H1 (cell line): ENCODE measurements around the gene ROR1. TPM values are rescaled to one million over a fixed set of nuclear protein-coding genes. Genes with fewer than 3 reads are reported as not detected.

Experiments
- CHD2 ChIP-seq: IDR thresholded peaks from 2 replicates; pipeline ENCODE4 v1.6.1; 2012; ENCODE audit warnings: low read length, improper control_type of control experiment
- CHD7 ChIP-seq: fragments of 300-600 bp; sonication (generic); IDR thresholded peaks from 2 replicates; pipeline ENCODE4 v1.7.1; 2012; ENCODE audit warnings: low read length, moderate library complexity, mild to moderate bottlenecking, inconsistent platforms; ENCODE audit not compliant: insufficient replicate concordance
- CREB1 ChIP-seq: IDR thresholded peaks from 2 replicates; pipeline ENCODE4 v1.6.1; 2012; ENCODE audit warnings: inconsistent platforms
- KDM1A ChIP-seq: fragments of 200-600, 300-600 bp; sonication (generic); IDR thresholded peaks from 2 replicates; pipeline ENCODE4 v1.7.1; 2016; ENCODE audit warnings: mild to moderate bottlenecking, low read length, borderline replicate concordance
- MAFK ChIP-seq: IDR thresholded peaks from 2 replicates; pipeline ENCODE4 v1.6.1; 2012; ENCODE audit warnings: low read depth, mild to moderate bottlenecking, improper control_type of control experiment, low read length
- NRF1 ChIP-seq: IDR thresholded peaks from 2 replicates; pipeline ENCODE4 v1.6.1; 2011; ENCODE audit warnings: mild to moderate bottlenecking, low read depth, low read length, improper control_type of control experiment
- PHF8 ChIP-seq: fragments of 200-600 bp; sonication (generic); conservative IDR thresholded peaks from 2 replicates; pipeline ENCODE4 v1.7.1; 2012; ENCODE audit warnings: low read depth, mild to moderate bottlenecking, inconsistent platforms, low read length, moderate library complexity
- RAD21 ChIP-seq, 2 experiments: IDR thresholded peaks in 1 of 2; conservative IDR thresholded peaks in 1 of 2; 2 replicates each; pipeline ENCODE4 v1.6.1; 2011; ENCODE audit warnings: low read depth in 2 of 2, low read length in 2 of 2, improper control_type of control experiment in 1 of 2, inconsistent platforms in 1 of 2, mild to moderate bottlenecking in 1 of 2, moderate library complexity in 1 of 2
- SAP30 ChIP-seq: fragments of 300-600 bp; sonication (generic); IDR thresholded peaks from 2 replicates; pipeline ENCODE4 v1.7.1; 2012; ENCODE audit warnings: low read length, moderate library complexity, mild to moderate bottlenecking, inconsistent platforms; ENCODE audit not compliant: insufficient read depth, insufficient replicate concordance
- TEAD4 ChIP-seq: IDR thresholded peaks from 2 replicates; pipeline ENCODE4 v1.6.1; 2012; ENCODE audit warnings: low read depth, low read length, inconsistent platforms, mixed read lengths
- polyA plus RNA-seq, 7 experiments: library from polyadenylated mRNA; depleted of rRNA in 3 of 7; stranded (reverse) in 5 of 7; unstranded in 2 of 7; fragments of >200 nt in 5 of 7; fragments of 200-250 nt in 2 of 7; gene quantifications; 1 replicate in 5 of 7; 2 replicates in 1 of 7; 4 replicates in 1 of 7; pipeline versions ENCODE4 v1.2.1 to v1.2.3, GENCODE V29; 2011 to 2013; ENCODE audit warnings: missing spikeins in 2 of 7, mixed read lengths in 2 of 7
- total RNA-seq: library from RNA; stranded (reverse); fragmentation: NEBNext Ultra II Directional; extraction: Animal tissue kit (Norgen Biotek cat#: 25700); gene quantifications from 2 replicates; pipeline ENCODE4 v1.2.1, GENCODE V29; 2021

The ROR1 gene
- total and polyA plus RNA-seq, 2 of the 8 experiments (the other 6 are each of a cell fraction or from before 2014, with no cell fraction given) = 33.6 to 73.6 TPM

GRCh38 chr1:64215576-64215975, 441.8 kb downstream of the ROR1 start (continued):
- TF ChIP-seq CHD7 (no peak), MAFK (no peak), CHD2 (no peak), NRF1 (no peak), KDM1A (no peak), CREB1 (no peak), TEAD4 (no peak), SAP30 (no peak), PHF8 (no peak), RAD21 (IDR thresholded peaks at IDR 0.05 in 1 of 2, conservative IDR thresholded peaks at IDR 0.05 in 1 of 2; ENCODE audit: low read depth in 2 of 2, low read length in 2 of 2) (no peak)
